Neural progenitor cell (in vitro differentiated cells): ENCODE results near the gene ARHGEF37. TPM values are rescaled to one million over a fixed set of nuclear protein-coding genes. Genes with fewer than 3 reads are reported as not detected.

Source experiments
- DNase-seq: peaks from one replicate; pipeline ENCODE4 v3.0.0-alpha.2; 2016; ENCODE audit warnings: low spot score
- H2AFZ ChIP-seq: fragments of 200-600 bp; sonication (generic); replicated peaks from 2 replicates; pipeline ENCODE4 v1.6.1; 2016; ENCODE audit warnings: antibody characterized with exemption
- H3F3A ChIP-seq: fragments of 200-600 bp; sonication (generic); 2 replicates; pipeline ENCODE4 v1.6.1; 2016; ENCODE audit warnings: antibody characterized with exemption, low read depth
- H3K27ac ChIP-seq: fragments of 200-600 bp; sonication (generic); 2 replicates; pipeline ENCODE4 v1.5.1; 2016; ENCODE audit warnings: mild to moderate bottlenecking
- H3K27me3 ChIP-seq: fragments of 200-600 bp; sonication (generic); 2 replicates; pipeline ENCODE4 v1.6.1; 2016; ENCODE audit warnings: mild to moderate bottlenecking, moderate library complexity
- H3K36me3 ChIP-seq: fragments of 200-600 bp; sonication (generic); 2 replicates; pipeline ENCODE4 v1.5.1; 2016
- H3K4me1 ChIP-seq: fragments of 200-600 bp; sonication (generic); 2 replicates; pipeline ENCODE4 v1.6.1; 2016; ENCODE audit warnings: mixed run types
- H3K4me2 ChIP-seq: fragments of 200-600 bp; sonication (generic); 2 replicates; pipeline ENCODE4 v1.6.1; 2016
- H3K4me3 ChIP-seq: fragments of 200-600 bp; sonication (generic); 2 replicates; pipeline ENCODE4 v1.5.1; 2016
- H3K79me2 ChIP-seq: fragments of 200-600 bp; sonication (generic); 2 replicates; pipeline ENCODE4 v1.6.1; 2016; ENCODE audit warnings: low read depth
- H3K9ac ChIP-seq: fragments of 200-600 bp; sonication (generic); 2 replicates; pipeline ENCODE4 v1.6.1; 2016
- H3K9me3 ChIP-seq: fragments of 200-600 bp; sonication (generic); 2 replicates; pipeline ENCODE4 v1.5.1; 2016; ENCODE audit warnings: low read depth
- H4K20me1 ChIP-seq: fragments of 200-600 bp; sonication (generic); 2 replicates; pipeline ENCODE4 v1.6.1; 2016; ENCODE audit warnings: low read depth
- H3K27ac Mint-ChIP-seq: 3 replicates; pipeline ENCODE4 v1.8.0; 2021; ENCODE audit warnings: mixed read lengths
- H3K27me3 Mint-ChIP-seq: 2 replicates; pipeline ENCODE4 v1.8.0; 2022; ENCODE audit warnings: low read depth, mild to moderate bottlenecking, inconsistent platforms, moderate library complexity, mixed read lengths; ENCODE audit not compliant: insufficient read depth
- H3K36me3 Mint-ChIP-seq: 3 replicates; pipeline ENCODE4 v1.8.0; 2021; ENCODE audit warnings: mixed read lengths
- H3K4me1 Mint-ChIP-seq: 3 replicates; pipeline ENCODE4 v1.8.0; 2021; ENCODE audit warnings: mixed read lengths
- H3K4me3 Mint-ChIP-seq: 3 replicates; pipeline ENCODE4 v1.8.0; 2021; ENCODE audit warnings: mild to moderate bottlenecking, moderate library complexity, mixed read lengths
- H3K9me3 Mint-ChIP-seq: 3 replicates; pipeline ENCODE4 v1.8.0; 2020; ENCODE audit warnings: mixed read lengths
- CTCF ChIP-seq: fragments of 200-600 bp; sonication (generic); IDR thresholded peaks from 2 replicates; pipeline ENCODE4 v1.5.1; 2017; ENCODE audit warnings: antibody characterized with exemption, mild to moderate bottlenecking
- EZH2 ChIP-seq: fragments of 200-600 bp; sonication (generic); IDR thresholded peaks from 2 replicates; pipeline ENCODE4 v1.6.1; 2017; ENCODE audit warnings: antibody characterized with exemption, mild to moderate bottlenecking, moderate library complexity
- EZH2phosphoT487 ChIP-seq: fragments of 200-600 bp; sonication (generic); IDR thresholded peaks from 2 replicates; pipeline ENCODE4 v1.6.1; 2017; ENCODE audit warnings: antibody characterized with exemption
- total RNA-seq: library from RNA; depleted of rRNA; stranded (reverse); fragments of >200 nt; gene quantifications from 2 replicates; pipeline ENCODE4 v1.2.3, GENCODE V29; 2015; ENCODE audit warnings: low replicate concordance

The ARHGEF37 gene
- total RNA-seq, 1 donor from 2014 or later, result 0.99 TPM

- Histone ChIP-seq H3K9ac (no peak overlapping the region), H3K4me2 (no peak overlapping the region), H4K20me1 (no peaks in the 10 kb centered on the region), H3K9me3 (no peaks in the 10 kb centered on the region), H3K27ac (no peak overlapping the region), H3K79me2 (no peaks in the 10 kb centered on the region), H3F3A (no peaks in the 10 kb centered on the region), H3K27me3 (no peaks in the 10 kb centered on the region), H3K4me3 (no peak overlapping the region), H3K36me3 (no peaks in the 10 kb centered on the region), H3K4me1 (peaks cover 3% of the 10 kb centered on the region), H2AFZ (no peak overlapping the region)
- peaks cover 4% of the 10 kb centered on the region for H3K27me3 Mint-ChIP-seq
- H3K9me3 Mint-ChIP-seq, result no peaks in the 10 kb centered on the region
- H3K36me3 Mint-ChIP-seq, result no peaks in the 10 kb centered on the region
- peaks cover 7% of the 10 kb centered on the region for H3K4me1 Mint-ChIP-seq
- no peak for TF ChIP-seq CTCF
- TF ChIP-seq EZH2phosphoT487, result no peak
- no peak for TF ChIP-seq EZH2
- H3K27ac Mint-ChIP-seq, result no peak overlapping the region
- no peak overlapping the region for H3K4me3 Mint-ChIP-seq
- no peak for DNase-seq
Observed at GRCh38 chr5:149615976-149616375, 34.7 kb downstream of the ARHGEF37 start.

DNA sequence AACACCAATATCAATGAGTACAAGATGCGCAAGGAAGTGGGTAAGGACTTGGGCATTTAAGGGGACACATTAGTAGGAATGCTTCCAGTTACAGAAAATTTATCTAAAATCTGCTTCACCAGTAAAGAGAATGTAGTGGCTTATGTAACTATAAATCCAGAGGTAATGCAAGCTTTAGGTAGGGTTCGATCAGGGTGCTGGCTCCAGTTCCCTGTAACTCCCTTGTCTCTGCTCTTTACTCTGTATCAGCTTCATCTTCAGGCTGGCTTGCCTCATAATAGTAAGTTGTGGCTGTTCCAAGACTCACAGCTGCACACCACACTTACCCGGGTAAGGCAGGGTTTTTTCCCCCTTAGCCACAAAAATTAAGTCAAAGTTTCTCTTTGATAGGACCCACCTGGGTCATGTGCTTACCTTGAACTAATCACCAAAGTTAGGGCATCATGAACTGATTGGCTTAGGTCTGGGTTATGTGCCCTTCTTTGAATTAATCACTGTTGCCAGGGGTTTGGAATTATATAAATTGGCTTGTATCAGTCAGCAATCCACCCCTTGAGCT lies 35.5 kb downstream of the ARHGEF37 start:
- Mint-ChIP-seq H3K9me3 (no peaks in the 10 kb centered on the region), H3K36me3 (no peaks in the 10 kb centered on the region), H3K27me3 (peaks cover 4% of the 10 kb centered on the region), H3K4me3 (no peak overlapping the region), H3K27ac (no peak overlapping the region), H3K4me1 (peaks cover 7% of the 10 kb centered on the region)
- no peak overlapping the region for H2AFZ ChIP-seq
- no peaks in the 10 kb centered on the region for H4K20me1 ChIP-seq
- no peaks in the 10 kb centered on the region for H3K36me3 ChIP-seq
- no peak for DNase-seq
- H3K4me2 ChIP-seq, result no peak overlapping the region
- no peaks in the 10 kb centered on the region for H3F3A ChIP-seq
- H3K4me3 ChIP-seq, result no peak overlapping the region
- H3K9ac ChIP-seq, result no peak overlapping the region
- H3K79me2 ChIP-seq, result no peaks in the 10 kb centered on the region
- TF ChIP-seq EZH2, result no peak
- no peak for TF ChIP-seq CTCF
- no peak for TF ChIP-seq EZH2phosphoT487
- no peaks in the 10 kb centered on the region for H3K9me3 ChIP-seq
- peaks cover 3% of the 10 kb centered on the region for H3K4me1 ChIP-seq
- no peaks in the 10 kb centered on the region for H3K27me3 ChIP-seq
- no peak overlapping the region for H3K27ac ChIP-seq

- no peaks in the 10 kb centered on the region for H3F3A ChIP-seq
- H3K36me3 ChIP-seq, result no peaks in the 10 kb centered on the region
- TF ChIP-seq EZH2 (no peak), EZH2phosphoT487 (no peak), CTCF (no peak)
- no peaks in the 10 kb centered on the region for H4K20me1 ChIP-seq
- Mint-ChIP-seq H3K9me3 (no peaks in the 10 kb centered on the region), H3K27ac (no peak overlapping the region), H3K4me3 (no peak overlapping the region), H3K36me3 (no peaks in the 10 kb centered on the region), H3K4me1 (peaks cover 7% of the 10 kb centered on the region), H3K27me3 (peaks cover 5% of the 10 kb centered on the region)
- H3K4me1 ChIP-seq, result peaks cover 3% of the 10 kb centered on the region
- no peaks in the 10 kb centered on the region for H3K79me2 ChIP-seq
- no peak for DNase-seq
- H3K9me3 ChIP-seq, result no peaks in the 10 kb centered on the region
- no peaks in the 10 kb centered on the region for H3K27me3 ChIP-seq
- H3K27ac ChIP-seq, result no peak overlapping the region
- H3K4me2 ChIP-seq, result no peak overlapping the region
- no peak overlapping the region for H3K4me3 ChIP-seq
- H2AFZ ChIP-seq, result no peak overlapping the region
- no peak overlapping the region for H3K9ac ChIP-seq
Observed at GRCh38 chr5:149617760-149618306, 36.5 kb downstream of the ARHGEF37 start.
